ENCODE data around the gene MAGI2.

The MAGI2 gene

GRCh38 chr7:78222001-78222751 lies 1231.3 kb downstream of the MAGI2 start:
- Mint-ChIP-seq H3K4me1 (no peaks in the 10 kb centered on the region), H3K4me3 (no peak overlapping the region), H3K27ac (no peak overlapping the region), H3K9me3 (no peaks in the 10 kb centered on the region), H3K36me3 (ENCODE audit: low read depth) (no peaks in the 10 kb centered on the region), H3K27me3 (no peaks in the 10 kb centered on the region)
- ATAC-seq (no peak), DNase-seq (no peak)

DNA sequence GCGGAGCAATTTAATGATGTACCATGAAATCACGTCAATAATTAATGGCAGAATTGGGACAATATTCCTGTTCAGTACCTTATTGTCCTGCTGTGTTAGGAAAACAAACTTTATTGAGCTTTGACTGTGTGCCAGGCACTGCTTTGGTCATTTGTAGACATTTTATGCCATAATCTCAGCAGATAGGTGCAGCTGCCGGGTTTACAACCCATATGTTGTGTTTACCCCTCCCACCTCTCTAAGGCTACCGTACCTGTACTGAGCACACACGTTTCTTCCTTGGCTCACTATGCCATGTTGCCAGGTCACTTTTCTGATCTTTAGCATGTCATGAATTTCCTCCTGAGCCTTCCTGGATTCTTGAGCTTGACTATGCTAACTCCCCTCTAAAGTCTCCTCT lies 1232.7 kb downstream of the MAGI2 start:
- Mint-ChIP-seq H3K4me1 (no peaks in the 10 kb centered on the region), H3K4me3 (no peak overlapping the region), H3K27ac (no peak overlapping the region), H3K9me3 (no peaks in the 10 kb centered on the region), H3K27me3 (no peaks in the 10 kb centered on the region), H3K36me3 (ENCODE audit: low read depth) (no peaks in the 10 kb centered on the region)
- DNase-seq = no peak
- no peak for ATAC-seq

DNA sequence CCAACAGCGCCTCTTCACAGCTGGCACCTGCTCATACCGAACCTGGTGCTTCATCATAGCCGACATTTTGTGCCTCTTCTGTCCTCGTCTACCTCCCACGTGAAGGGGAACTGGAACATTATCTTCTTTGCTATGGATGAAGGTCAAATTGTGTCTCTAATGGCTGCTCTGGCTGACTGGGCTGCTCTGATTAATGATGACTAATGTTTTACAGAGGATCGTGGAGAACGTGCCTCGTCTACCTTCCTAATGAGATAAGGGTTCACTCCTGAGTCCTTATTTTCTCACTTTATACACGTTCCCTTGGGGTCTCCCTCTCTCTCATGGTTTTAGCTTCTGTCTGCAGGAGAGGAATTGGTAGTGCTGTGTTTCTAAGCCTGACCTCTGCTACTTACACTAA lies 1234.6 kb downstream of the MAGI2 start:
- H3K4me1 Mint-ChIP-seq = no peaks in the 10 kb centered on the region
- no peaks in the 10 kb centered on the region for H3K9me3 Mint-ChIP-seq
- ATAC-seq = no peak
- H3K27ac Mint-ChIP-seq = no peak overlapping the region
- DNase-seq = no peak
- no peaks in the 10 kb centered on the region for H3K27me3 Mint-ChIP-seq
- no peak overlapping the region for H3K4me3 Mint-ChIP-seq
- H3K36me3 Mint-ChIP-seq (ENCODE audit: low read depth) = no peaks in the 10 kb centered on the region

DNA sequence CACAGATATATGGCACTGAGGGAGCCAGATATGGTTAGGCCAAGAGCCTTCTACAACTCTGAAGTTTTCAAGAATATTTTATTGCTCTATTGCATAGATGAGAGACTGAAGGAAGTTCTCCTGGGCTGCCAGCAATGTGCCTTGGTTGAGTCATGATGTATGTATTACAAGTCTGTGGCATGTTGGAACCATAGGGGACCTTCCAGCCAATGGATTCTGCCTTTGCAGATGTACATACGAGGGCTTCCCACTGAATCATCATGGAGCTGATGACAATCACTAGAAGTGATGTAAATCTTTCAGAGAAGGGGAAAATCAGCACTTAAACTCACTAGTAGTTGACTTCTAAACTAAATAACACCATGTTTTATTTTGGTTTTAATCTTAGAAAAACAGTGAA lies 1235.4 kb downstream of the MAGI2 start:
- Mint-ChIP-seq H3K36me3 (ENCODE audit: low read depth) (no peaks in the 10 kb centered on the region), H3K4me3 (no peak overlapping the region), H3K4me1 (no peaks in the 10 kb centered on the region), H3K27me3 (no peaks in the 10 kb centered on the region), H3K27ac (no peak overlapping the region), H3K9me3 (no peaks in the 10 kb centered on the region)
- ATAC-seq = no peak
- no peak for DNase-seq

GRCh38 chr7:78215199-78215598 lies 1238.3 kb downstream of the MAGI2 start:
- Mint-ChIP-seq H3K9me3 (no peaks in the 10 kb centered on the region), H3K27ac (no peak overlapping the region), H3K4me3 (no peak overlapping the region), H3K36me3 (ENCODE audit: low read depth) (no peaks in the 10 kb centered on the region), H3K4me1 (no peaks in the 10 kb centered on the region), H3K27me3 (no peaks in the 10 kb centered on the region)
- no peak for DNase-seq
- ATAC-seq = no peak

- H3K9me3 Mint-ChIP-seq = peaks cover 4% of the 10 kb centered on the region
- DNase-seq (no peak), ATAC-seq (no peak)
- peaks cover 2% of the 10 kb centered on the region for H3K27me3 Mint-ChIP-seq
- H3K27ac Mint-ChIP-seq = no peak overlapping the region
- no peak overlapping the region for H3K4me3 Mint-ChIP-seq
- no peaks in the 10 kb centered on the region for H3K36me3 Mint-ChIP-seq (ENCODE audit: low read depth)
- H3K4me1 Mint-ChIP-seq = no peaks in the 10 kb centered on the region
These were observed 1240.1 kb downstream of the MAGI2 start for GRCh38 chr7:78213402-78213801.

- Mint-ChIP-seq H3K36me3 (ENCODE audit: low read depth) (no peaks in the 10 kb centered on the region), H3K27ac (no peak overlapping the region), H3K4me1 (no peaks in the 10 kb centered on the region), H3K9me3 (peaks cover 8% of the 10 kb centered on the region), H3K27me3 (peaks cover 2% of the 10 kb centered on the region), H3K4me3 (no peak overlapping the region)
- ATAC-seq (no peak), DNase-seq (no peak)
These were observed 1240.9 kb downstream of the MAGI2 start for GRCh38 chr7:78212476-78213060.

DNA sequence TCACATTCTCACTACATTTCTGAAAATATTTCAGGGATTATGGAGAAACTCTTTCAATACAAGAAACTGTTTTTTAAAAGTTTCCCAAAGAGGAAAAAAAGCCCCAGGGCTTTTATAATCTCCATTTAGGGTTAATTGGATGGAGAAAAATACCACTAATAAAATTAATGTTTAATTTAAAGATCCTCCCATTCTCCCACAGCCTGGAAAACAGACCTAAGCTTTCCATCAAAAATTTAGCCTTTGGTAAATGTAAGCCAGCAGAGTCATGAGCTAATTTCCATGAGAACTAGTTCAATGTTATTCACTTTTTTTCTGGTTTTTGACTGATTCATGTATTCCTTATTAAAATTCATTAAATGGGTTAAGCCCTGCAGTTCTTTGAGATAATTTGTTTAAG lies 1246.2 kb downstream of the MAGI2 start:
- no peak overlapping the region for H3K27ac Mint-ChIP-seq
- peaks cover 2% of the 10 kb centered on the region for H3K27me3 Mint-ChIP-seq
- H3K4me1 Mint-ChIP-seq = no peaks in the 10 kb centered on the region
- no peak overlapping the region for H3K4me3 Mint-ChIP-seq
- ATAC-seq (no peak), DNase-seq (no peak)
- H3K36me3 Mint-ChIP-seq (ENCODE audit: low read depth) = no peaks in the 10 kb centered on the region
- H3K9me3 Mint-ChIP-seq = peaks cover 8% of the 10 kb centered on the region

GRCh38 chr7:78206769-78207168 lies 1246.7 kb downstream of the MAGI2 start:
- no peak for ATAC-seq
- no peak for DNase-seq
- no peak overlapping the region for H3K4me3 Mint-ChIP-seq

DNA sequence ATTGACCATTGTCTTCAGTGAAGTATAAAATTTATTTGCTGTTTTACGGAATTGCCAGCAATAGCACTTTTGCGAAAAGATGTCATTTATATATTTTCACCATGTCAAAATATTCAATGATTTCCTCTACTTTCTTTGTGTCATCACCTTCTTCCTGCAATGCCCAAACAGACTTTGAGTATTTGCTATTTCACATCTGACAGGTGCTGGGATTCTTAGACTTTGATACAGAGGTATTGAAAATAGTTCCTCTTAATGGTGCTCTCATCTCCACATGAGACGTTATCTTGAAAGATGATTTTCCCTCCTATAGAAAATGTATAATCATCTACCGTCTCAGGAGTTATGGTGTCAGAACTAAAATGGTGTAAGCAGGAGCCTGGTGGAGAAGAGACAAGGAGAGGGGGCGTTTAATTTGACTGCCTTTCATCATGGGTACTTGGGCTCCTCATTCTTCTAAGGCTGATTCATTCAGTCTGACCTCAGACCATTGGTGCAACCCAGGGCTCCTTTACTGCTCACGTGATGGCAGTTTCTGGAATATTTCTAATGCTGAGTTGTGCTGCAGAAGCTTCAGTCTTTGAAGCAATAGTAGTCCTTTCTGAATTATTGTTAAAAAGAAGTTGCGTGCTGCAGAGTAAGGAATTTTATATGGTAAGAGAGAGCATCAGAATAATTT lies 1250.3 kb downstream of the MAGI2 start:
- Mint-ChIP-seq H3K27me3 (no peaks in the 10 kb centered on the region), H3K9me3 (peaks cover 1% of the 10 kb centered on the region), H3K4me1 (no peaks in the 10 kb centered on the region), H3K4me3 (no peak overlapping the region), H3K36me3 (ENCODE audit: low read depth) (no peaks in the 10 kb centered on the region), H3K27ac (no peak overlapping the region)
- DNase-seq (no peak), ATAC-seq (no peak)

More at GRCh38 chr7:78206769-78207168, 1246.7 kb downstream of the MAGI2 start:
- H3K9me3 Mint-ChIP-seq = peaks cover 8% of the 10 kb centered on the region
- H3K4me1 Mint-ChIP-seq = no peaks in the 10 kb centered on the region
- H3K36me3 Mint-ChIP-seq (ENCODE audit: low read depth) = no peaks in the 10 kb centered on the region
- H3K27ac Mint-ChIP-seq = no peak overlapping the region
- H3K27me3 Mint-ChIP-seq = peaks cover 2% of the 10 kb centered on the region

DNA sequence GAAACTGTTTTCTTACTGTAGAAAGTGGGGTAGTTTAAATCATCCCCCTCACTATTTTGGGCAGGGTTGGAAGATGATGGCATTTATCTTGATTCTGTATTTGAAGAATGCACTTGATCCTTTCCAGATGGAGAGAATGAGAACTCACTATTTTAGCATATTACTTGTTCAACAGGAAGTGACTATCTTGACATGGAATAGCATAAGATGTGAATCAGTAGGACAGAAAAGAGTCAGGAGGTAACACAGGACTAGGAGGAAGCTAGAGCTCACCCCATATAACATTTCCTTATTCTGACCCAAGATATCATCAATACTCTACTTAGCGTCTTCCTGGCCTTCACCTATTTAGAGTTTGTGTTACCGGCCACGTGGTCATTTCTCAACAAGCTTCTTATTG lies 1254.7 kb downstream of the MAGI2 start:
- no peaks in the 10 kb centered on the region for H3K4me1 Mint-ChIP-seq
- H3K9me3 Mint-ChIP-seq = no peaks in the 10 kb centered on the region
- DNase-seq (no peak), ATAC-seq (no peak)
- no peak overlapping the region for H3K4me3 Mint-ChIP-seq
- no peaks in the 10 kb centered on the region for H3K36me3 Mint-ChIP-seq (ENCODE audit: low read depth)
- H3K27ac Mint-ChIP-seq = no peak overlapping the region
- no peaks in the 10 kb centered on the region for H3K27me3 Mint-ChIP-seq

DNA sequence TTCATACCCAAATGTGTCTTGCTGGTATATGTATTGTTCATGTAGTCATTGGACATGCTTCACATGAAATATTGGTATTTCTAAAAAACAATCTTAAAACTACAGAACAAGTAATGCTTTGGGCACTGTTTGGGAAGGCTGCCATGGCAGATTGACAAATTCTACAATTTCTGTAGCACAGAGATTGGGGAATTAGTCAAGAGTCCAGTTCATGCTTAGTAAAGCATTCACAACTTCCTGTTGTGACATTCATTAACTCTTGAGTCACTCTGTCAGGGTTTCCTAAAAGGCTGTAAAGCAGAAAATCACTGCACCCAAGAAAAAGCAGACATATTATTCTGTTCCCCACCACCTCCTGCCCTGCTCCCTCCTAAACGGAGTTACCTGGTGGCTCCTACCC lies 1256.0 kb downstream of the MAGI2 start:
- peaks cover 2% of the 10 kb centered on the region for H3K27me3 Mint-ChIP-seq
- no peak overlapping the region for H3K27ac Mint-ChIP-seq
- H3K4me1 Mint-ChIP-seq = no peaks in the 10 kb centered on the region
- H3K9me3 Mint-ChIP-seq = no peaks in the 10 kb centered on the region
- DNase-seq (no peak), ATAC-seq (no peak)
- no peak overlapping the region for H3K4me3 Mint-ChIP-seq
- no peaks in the 10 kb centered on the region for H3K36me3 Mint-ChIP-seq (ENCODE audit: low read depth)

DNA sequence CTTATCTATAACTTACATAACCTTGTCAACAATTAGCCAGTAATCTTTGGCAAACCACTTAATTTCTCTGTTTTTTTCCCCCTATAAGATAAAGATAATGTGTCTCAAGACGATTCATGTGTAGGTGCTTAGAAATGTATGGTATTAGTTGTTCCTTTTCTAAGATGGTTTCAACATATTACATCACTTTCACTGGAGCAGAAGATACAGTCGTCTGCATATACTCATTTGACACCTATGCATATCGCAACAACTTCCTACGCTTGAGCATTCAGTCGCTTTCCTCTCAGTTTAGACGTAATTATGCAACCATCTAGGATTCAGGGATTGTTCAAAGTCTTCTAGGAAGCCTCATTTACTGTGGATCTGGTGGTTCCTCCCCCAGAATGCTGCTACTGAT lies 1258.2 kb downstream of the MAGI2 start:
- H3K27ac Mint-ChIP-seq = no peak overlapping the region
- H3K4me1 Mint-ChIP-seq = no peaks in the 10 kb centered on the region
- H3K4me3 Mint-ChIP-seq = no peak overlapping the region
- no peak for DNase-seq
- peaks cover 6% of the 10 kb centered on the region for H3K27me3 Mint-ChIP-seq
- no peak for ATAC-seq
- H3K36me3 Mint-ChIP-seq (ENCODE audit: low read depth) = no peaks in the 10 kb centered on the region
- H3K9me3 Mint-ChIP-seq = no peaks in the 10 kb centered on the region

DNA sequence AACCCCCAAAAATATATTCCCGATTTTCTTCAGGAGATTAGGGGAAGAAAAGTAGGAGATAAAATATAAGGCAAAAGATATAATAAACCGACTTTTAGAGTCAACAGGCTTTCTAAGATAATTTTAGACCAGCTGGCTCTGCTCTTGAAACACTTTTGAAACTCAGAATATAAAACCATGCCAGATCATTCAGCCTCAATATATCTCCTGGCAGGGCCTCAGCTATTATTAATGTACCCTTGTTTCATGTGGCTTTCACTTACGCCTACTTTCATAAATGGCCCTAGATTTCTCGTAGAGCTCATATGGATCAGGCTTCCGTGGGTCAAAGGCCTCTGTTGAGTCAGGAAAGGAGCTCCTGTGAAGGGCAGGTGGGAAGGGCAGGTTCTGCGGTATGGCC lies 1258.9 kb downstream of the MAGI2 start:
- Mint-ChIP-seq H3K4me1 (no peaks in the 10 kb centered on the region), H3K36me3 (ENCODE audit: low read depth) (no peaks in the 10 kb centered on the region), H3K27me3 (peaks cover 6% of the 10 kb centered on the region), H3K9me3 (no peaks in the 10 kb centered on the region), H3K27ac (no peak overlapping the region), H3K4me3 (no peak overlapping the region)
- ATAC-seq (no peak), DNase-seq (no peak)

DNA sequence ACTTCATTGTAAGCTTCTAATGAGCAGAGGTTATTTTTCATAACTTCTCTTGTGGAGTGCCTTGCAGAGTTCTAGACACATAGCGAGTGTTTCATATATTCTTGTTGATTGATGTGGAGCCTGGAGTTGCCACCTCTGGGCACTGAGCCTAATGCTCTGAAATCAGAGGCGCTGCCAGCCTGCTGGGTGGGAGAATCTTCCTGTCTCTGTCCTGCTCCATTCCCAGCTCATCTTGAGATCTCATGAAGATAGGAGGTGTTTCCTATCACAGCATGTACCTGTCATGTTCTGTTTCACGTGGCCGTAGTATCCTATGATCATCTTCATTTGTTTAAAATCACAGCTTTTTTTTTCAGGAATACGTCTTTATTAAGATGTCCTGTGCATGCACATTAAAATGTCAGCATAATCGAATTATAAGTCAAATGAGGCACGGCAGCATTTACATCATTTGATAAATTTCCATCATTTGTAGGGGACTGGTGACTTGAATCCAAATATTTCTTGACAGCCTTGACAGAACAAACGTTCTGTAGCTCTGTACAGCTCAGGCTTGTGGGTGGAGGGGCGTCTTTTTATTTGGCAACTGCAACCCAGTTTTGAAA lies 1261.9 kb downstream of the MAGI2 start:
- H3K27ac Mint-ChIP-seq = no peak overlapping the region
- DNase-seq (no peak), ATAC-seq (no peak)
- no peaks in the 10 kb centered on the region for H3K4me1 Mint-ChIP-seq
- H3K4me3 Mint-ChIP-seq = no peak overlapping the region
- H3K27me3 Mint-ChIP-seq = peaks cover 6% of the 10 kb centered on the region
- no peaks in the 10 kb centered on the region for H3K9me3 Mint-ChIP-seq
- no peaks in the 10 kb centered on the region for H3K36me3 Mint-ChIP-seq (ENCODE audit: low read depth)

All from activated naive CD8-positive, alpha-beta T cell treated with anti-CD3 and anti-CD28 coated beads, Interleukin-2, amount 50 U/mL, for 24 hours (primary cell).